H9 (cell line): ENCODE measurements around the gene TTC39C. TPM values are rescaled to one million over a fixed set of nuclear protein-coding genes. Genes with fewer than 3 reads are reported as not detected.

Experiments used
- DNase-seq: peaks from one replicate; pipeline ENCODE4 v3.0.0-alpha.2; 2017
- H2AFZ ChIP-seq: one replicate; pipeline ENCODE4 v1.6.1; 2013; ENCODE audit warnings: mild to moderate bottlenecking, low read length, control low read depth, moderate library complexity
- H2AK5ac ChIP-seq: 2 replicates; pipeline ENCODE4 v1.6.1; 2013; ENCODE audit warnings: low read length, control low read depth, mixed read lengths; ENCODE audit not compliant: insufficient read length
- H2BK120ac ChIP-seq: one replicate; pipeline ENCODE4 v1.6.1; 2013; ENCODE audit warnings: low read depth, mild to moderate bottlenecking, low read length, control low read depth, inconsistent platforms; ENCODE audit not compliant: poor library complexity, severe bottlenecking
- H2BK12ac ChIP-seq: 2 replicates; pipeline ENCODE4 v1.6.1; 2013; ENCODE audit warnings: low read length, control low read depth, mixed read lengths, low read depth; ENCODE audit not compliant: insufficient read length
- H2BK15ac ChIP-seq: 2 replicates; pipeline ENCODE4 v1.6.1; 2013; ENCODE audit warnings: low read depth, low read length, control low read depth
- H2BK20ac ChIP-seq: one replicate; pipeline ENCODE4 v1.6.1; 2013; ENCODE audit warnings: low read depth, mild to moderate bottlenecking, low read length, control low read depth, inconsistent platforms; ENCODE audit not compliant: poor library complexity, severe bottlenecking
- H2BK5ac ChIP-seq: 2 replicates; pipeline ENCODE4 v1.6.1; 2013; ENCODE audit warnings: low read length, control low read depth, mixed read lengths; ENCODE audit not compliant: insufficient read length
- H3K14ac ChIP-seq: 2 replicates; pipeline ENCODE4 v1.6.1; 2013; ENCODE audit warnings: low read length, control low read depth; ENCODE audit not compliant: insufficient read depth
- H3K18ac ChIP-seq: 2 replicates; pipeline ENCODE4 v1.6.1; 2013; ENCODE audit warnings: low read depth, mild to moderate bottlenecking, mixed read lengths, low read length, control low read depth; ENCODE audit not compliant: insufficient read length
- H3K23ac ChIP-seq: 2 replicates; pipeline ENCODE4 v1.6.1; 2013; ENCODE audit warnings: low read length, control low read depth, mixed read lengths, low read depth; ENCODE audit not compliant: insufficient read length
- H3K23me2 ChIP-seq: 2 replicates; pipeline ENCODE4 v1.6.1; 2013; ENCODE audit warnings: low read depth, mild to moderate bottlenecking, mixed read lengths, low read length, control low read depth; ENCODE audit not compliant: insufficient read length, poor library complexity, severe bottlenecking
- H3K27ac ChIP-seq: 2 replicates; pipeline ENCODE4 v1.5.1; 2013; ENCODE audit warnings: low read length, control low read depth, mixed read lengths, low read depth; ENCODE audit not compliant: insufficient read length
- H3K27me3 ChIP-seq: 2 replicates; pipeline ENCODE4 v1.6.1; 2013; ENCODE audit warnings: low read length, control low read depth, inconsistent platforms; ENCODE audit not compliant: insufficient read depth
- H3K4ac ChIP-seq: 2 replicates; pipeline ENCODE4 v1.6.1; 2013; ENCODE audit warnings: low read depth, mild to moderate bottlenecking, control low read depth, inconsistent platforms, low read length, moderate library complexity
- H3K4me1 ChIP-seq: 2 replicates; pipeline ENCODE4 v1.6.1; 2013; ENCODE audit warnings: low read length, control low read depth, inconsistent platforms; ENCODE audit not compliant: insufficient read depth
- H3K4me2 ChIP-seq: 2 replicates; pipeline ENCODE4 v1.6.1; 2013; ENCODE audit warnings: low read length, control low read depth, mixed read lengths; ENCODE audit not compliant: insufficient read length, insufficient read depth
- H3K56ac ChIP-seq: 2 replicates; pipeline ENCODE4 v1.6.1; 2013; ENCODE audit warnings: low read depth, mild to moderate bottlenecking, mixed read lengths, low read length, control low read depth; ENCODE audit not compliant: insufficient read length
- H3K79me1 ChIP-seq: 2 replicates; pipeline ENCODE4 v1.6.1; 2013; ENCODE audit warnings: low read depth, mild to moderate bottlenecking, moderate library complexity, low read length, control low read depth, inconsistent platforms; ENCODE audit not compliant: insufficient read depth, poor library complexity, severe bottlenecking
- H3K79me2 ChIP-seq: 2 replicates; pipeline ENCODE4 v1.6.1; 2013; ENCODE audit warnings: low read length, control low read depth, inconsistent platforms; ENCODE audit not compliant: insufficient read depth
- H3K9ac ChIP-seq: 2 replicates; pipeline ENCODE4 v1.6.1; 2013; ENCODE audit warnings: low read length, control low read depth, mixed read lengths; ENCODE audit not compliant: insufficient read length; ENCODE audit errors: extremely low read depth
- H3K9me3 ChIP-seq: one replicate; pipeline ENCODE4 v1.6.1; 2013; ENCODE audit warnings: low read depth, low read length, inconsistent platforms; ENCODE audit not compliant: control insufficient read depth
- H3T11ph ChIP-seq: one replicate; pipeline ENCODE4 v1.6.1; 2013; ENCODE audit warnings: mild to moderate bottlenecking, low read length, control low read depth, inconsistent platforms
- H4K20me1 ChIP-seq: one replicate; pipeline ENCODE4 v1.6.1; 2013; ENCODE audit not compliant: control insufficient read depth, insufficient read length, insufficient read depth
- H4K5ac ChIP-seq: 2 replicates; pipeline ENCODE4 v1.6.1; 2013; ENCODE audit warnings: low read depth, mild to moderate bottlenecking, mixed read lengths, low read length, control low read depth; ENCODE audit not compliant: insufficient read length
- H4K8ac ChIP-seq: replicated peaks from 2 replicates; pipeline ENCODE4 v1.6.1; 2013; ENCODE audit warnings: low read length, control low read depth, mixed read lengths, low read depth; ENCODE audit not compliant: insufficient read length
- H4K91ac ChIP-seq: 2 replicates; pipeline ENCODE4 v1.6.1; 2013; ENCODE audit warnings: low read depth, mild to moderate bottlenecking, moderate library complexity, mixed read lengths, low read length, control low read depth; ENCODE audit not compliant: insufficient read length
- H3K27ac Mint-ChIP-seq, 3 experiments: 2 replicates in 2 of 3; 3 replicates in 1 of 3; pipeline ENCODE4 v1.8.0; 2020 to 2021; ENCODE audit warnings: mixed read lengths in 3 of 3, mild to moderate bottlenecking in 1 of 3, moderate library complexity in 1 of 3
- H3K27me3 Mint-ChIP-seq: 2 replicates; pipeline ENCODE4 v1.8.0; 2021; ENCODE audit warnings: low read depth, mild to moderate bottlenecking, moderate library complexity, mixed read lengths
- H3K36me3 Mint-ChIP-seq, 3 experiments: 2 replicates in 2 of 3; 3 replicates in 1 of 3; pipeline ENCODE4 v1.8.0; 2020 to 2021; ENCODE audit warnings: low read depth in 3 of 3, mixed read lengths in 3 of 3; ENCODE audit not compliant: insufficient read depth in 1 of 3
- H3K4me1 Mint-ChIP-seq, 2 experiments: 2 replicates each; pipeline ENCODE4 v1.8.0; 2020; ENCODE audit warnings: mixed read lengths in 2 of 2
- H3K4me3 Mint-ChIP-seq, 2 experiments: 2 replicates in 1 of 2; 3 replicates in 1 of 2; pipeline ENCODE4 v1.8.0; 2020 to 2021; ENCODE audit warnings: mild to moderate bottlenecking in 2 of 2, mixed read lengths in 2 of 2, moderate library complexity in 1 of 2
- H3K9me3 Mint-ChIP-seq, 2 experiments: 2 replicates in 1 of 2; 3 replicates in 1 of 2; pipeline ENCODE4 v1.8.0; 2020; ENCODE audit warnings: mild to moderate bottlenecking in 2 of 2, mixed read lengths in 2 of 2, moderate library complexity in 1 of 2
- WGBS: extraction: QIAGEN DNeasy Blood & Tissue Kit; methylation state at CpG from one replicate; pipeline ENCODE4 v1.1.7; 2013; ENCODE audit warnings: missing lambda C conversion rate, low lambda C conversion rate, mixed read lengths; ENCODE audit not compliant: insufficient read length; ENCODE audit errors: extremely low coverage; 5-methylcytosine and 5-hydroxymethylcytosine counted together
- total RNA-seq: library from RNA; stranded (reverse); gene quantifications from 2 replicates; pipeline ENCODE4 v1.2.1, GENCODE V29; 2021
- TF ChIP-seq, protein P1 (sequence below): fragments of 200-600 bp; sonication (generic); conservative IDR thresholded peaks from 3 replicates; pipeline ENCODE4 v1.8.0; 2021; ENCODE audit warnings: antibody characterized with exemption, mild to moderate bottlenecking

Gene TTC39C
- total RNA-seq, 1 experiment from 2014 or later, result 18.0 TPM

DNA sequence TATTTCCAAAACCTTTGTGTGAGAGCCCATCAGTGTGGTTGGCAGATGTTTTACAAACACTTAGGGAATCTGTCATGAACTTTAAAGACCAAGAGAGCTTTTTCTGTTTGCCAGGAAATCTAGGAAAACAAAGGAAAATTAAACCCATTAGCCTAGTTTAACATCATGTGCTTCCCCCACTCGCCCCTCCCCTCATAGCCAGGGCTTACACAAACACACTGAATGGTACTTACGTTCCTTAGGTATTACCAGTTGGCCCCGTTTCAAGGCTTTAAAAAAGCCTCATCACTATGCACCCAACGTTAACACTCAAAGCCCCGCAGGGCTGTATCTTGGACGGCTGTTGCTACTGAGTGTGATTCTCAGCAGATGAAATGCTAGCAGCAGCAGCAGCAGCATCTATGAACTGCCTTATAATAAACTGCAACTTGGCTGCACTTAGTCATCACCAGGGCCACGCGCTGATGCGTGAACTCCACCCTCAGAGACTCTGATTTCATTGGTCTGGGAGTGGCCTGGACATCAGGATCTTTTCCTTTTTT, 20.1 kb upstream of the TTC39C start:
- Mint-ChIP-seq H3K27ac (no peak overlapping the region; a peak in 1 of 7 replicates), H3K4me1 (peaks cover 4 to 6% of the 10 kb centered on the region in 2 experiments; a peak in 2 of 4 replicates), H3K36me3 (no peaks in the 10 kb centered on the region), H3K9me3 (no peaks in the 10 kb centered on the region), H3K27me3 (no peaks in the 10 kb centered on the region), H3K4me3 (no peak overlapping the region)
- no peak overlapping the region for H3K4ac ChIP-seq
- no peak overlapping the region for H2BK120ac ChIP-seq
- H3K23ac ChIP-seq, result no peak overlapping the region
- H3K9ac ChIP-seq, result no peak overlapping the region
- no peaks in the 10 kb centered on the region for H3K79me2 ChIP-seq
- no CpG with 5 or more reads among the region's 9 CpGs for WGBS
- H3K27me3 ChIP-seq, result no peaks in the 10 kb centered on the region
- H3T11ph ChIP-seq, result no peak overlapping the region
- H2AFZ ChIP-seq, result peak overlapping the region; percentile 78
- H3K9me3 ChIP-seq, result no peaks in the 10 kb centered on the region
- H3K14ac ChIP-seq, result no peak overlapping the region
- H4K5ac ChIP-seq, result no peak overlapping the region
- no peaks in the 10 kb centered on the region for H3K79me1 ChIP-seq
- no peak overlapping the region for H2BK15ac ChIP-seq
- H4K91ac ChIP-seq, result no peak overlapping the region
- H2AK5ac ChIP-seq, result no peak overlapping the region
- no peak overlapping the region for H3K4me2 ChIP-seq
- TF ChIP-seq, protein P1, sequence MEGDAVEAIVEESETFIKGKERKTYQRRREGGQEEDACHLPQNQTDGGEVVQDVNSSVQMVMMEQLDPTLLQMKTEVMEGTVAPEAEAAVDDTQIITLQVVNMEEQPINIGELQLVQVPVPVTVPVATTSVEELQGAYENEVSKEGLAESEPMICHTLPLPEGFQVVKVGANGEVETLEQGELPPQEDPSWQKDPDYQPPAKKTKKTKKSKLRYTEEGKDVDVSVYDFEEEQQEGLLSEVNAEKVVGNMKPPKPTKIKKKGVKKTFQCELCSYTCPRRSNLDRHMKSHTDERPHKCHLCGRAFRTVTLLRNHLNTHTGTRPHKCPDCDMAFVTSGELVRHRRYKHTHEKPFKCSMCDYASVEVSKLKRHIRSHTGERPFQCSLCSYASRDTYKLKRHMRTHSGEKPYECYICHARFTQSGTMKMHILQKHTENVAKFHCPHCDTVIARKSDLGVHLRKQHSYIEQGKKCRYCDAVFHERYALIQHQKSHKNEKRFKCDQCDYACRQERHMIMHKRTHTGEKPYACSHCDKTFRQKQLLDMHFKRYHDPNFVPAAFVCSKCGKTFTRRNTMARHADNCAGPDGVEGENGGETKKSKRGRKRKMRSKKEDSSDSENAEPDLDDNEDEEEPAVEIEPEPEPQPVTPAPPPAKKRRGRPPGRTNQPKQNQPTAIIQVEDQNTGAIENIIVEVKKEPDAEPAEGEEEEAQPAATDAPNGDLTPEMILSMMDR, result no peak
- no peaks in the 10 kb centered on the region; the same call in 1 of the 2 replicates for H3K4me1 ChIP-seq
- no peaks in the 10 kb centered on the region for H3K23me2 ChIP-seq
- no peak for DNase-seq
- H3K56ac ChIP-seq, result no peak overlapping the region
- no peak overlapping the region for H2BK12ac ChIP-seq
- no peak overlapping the region for H2BK20ac ChIP-seq
- H2BK5ac ChIP-seq, result no peak overlapping the region
- H4K8ac ChIP-seq, result no peak overlapping the region
- H3K27ac ChIP-seq, result no peak overlapping the region
- H4K20me1 ChIP-seq, result no peaks in the 10 kb centered on the region
- no peak overlapping the region for H3K18ac ChIP-seq
